BLaER1 treated with 17β-estradiol and CSF1 and Interleukin-3, amounts not matched to agents 10 nM and 100 nM (cell line): ENCODE results near the gene GALNT18.

Experiments
- H3K27ac ChIP-seq, 11 experiments: shearing (Covaris generic); formaldehyde crosslinking; 2 replicates each; pipeline ENCODE4 v1.8.1; 2022
- H3K27me3 ChIP-seq, 11 experiments: shearing (Covaris generic); formaldehyde crosslinking; 2 replicates each; pipeline ENCODE4 v1.8.1; 2022
- H3K36me3 ChIP-seq, 11 experiments: shearing (Covaris generic); formaldehyde crosslinking; 2 replicates each; pipeline ENCODE4 v1.8.1; 2022
- H3K4me1 ChIP-seq, 10 experiments: shearing (Covaris generic); formaldehyde crosslinking; 2 replicates each; pipeline ENCODE4 v1.8.1; 2022
- H3K4me2 ChIP-seq, 11 experiments: shearing (Covaris generic); formaldehyde crosslinking; 2 replicates each; pipeline ENCODE4 v1.8.1; 2022
- H3K4me3 ChIP-seq, 10 experiments: shearing (Covaris generic); formaldehyde crosslinking; 2 replicates each; pipeline ENCODE4 v1.8.1; 2022
- H3K9ac ChIP-seq, 11 experiments: shearing (Covaris generic); formaldehyde crosslinking; 2 replicates each; pipeline ENCODE4 v1.8.1; 2022
- H3K9me3 ChIP-seq, 11 experiments: shearing (Covaris generic); formaldehyde crosslinking; replicated peaks in 1 of 11; 2 replicates each; pipeline ENCODE4 v1.8.1; 2022
- H4K20me1 ChIP-seq, 11 experiments: shearing (Covaris generic); formaldehyde crosslinking; 2 replicates each; pipeline ENCODE4 v1.8.1; 2022
- Cebpa-rat ChIP-seq, 11 experiments: shearing (Covaris generic); IDR thresholded peaks; 2 replicates each; pipeline ENCODE4 v1.8.1; 2022

The GALNT18 gene

DNA sequence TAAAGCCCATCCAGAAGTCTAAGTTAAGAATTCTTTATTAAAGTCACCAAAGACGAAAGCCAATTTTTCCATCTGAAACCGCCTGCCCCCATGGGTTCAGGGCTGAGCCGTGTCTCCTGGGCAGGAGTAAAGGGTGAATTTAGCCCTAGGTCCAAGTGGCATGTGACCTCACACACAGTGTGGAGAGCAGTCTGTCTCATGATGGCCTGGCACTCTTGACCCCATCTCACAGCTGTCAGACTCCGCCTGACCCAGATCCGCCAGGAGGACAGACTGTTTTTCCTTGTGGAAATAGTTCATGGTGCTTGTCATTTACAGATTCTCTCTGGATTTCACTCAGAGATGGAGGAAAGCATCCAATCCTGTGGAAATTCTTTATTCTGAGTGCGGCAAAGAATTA is 109.7 kb downstream of the GALNT18 start:
- Histone ChIP-seq H3K36me3 (no peaks in the 10 kb centered on the region), H3K27me3 (no peaks in the 10 kb centered on the region), H3K4me2 (no peak overlapping the region), H3K9ac (no peak overlapping the region), H3K4me1 (no peaks in the 10 kb centered on the region), H3K4me3 (no peak overlapping the region), H3K27ac (no peak overlapping the region), H3K9me3 (no peaks in the 10 kb centered on the region), H4K20me1 (no peaks in the 10 kb centered on the region)
- no peak for TF ChIP-seq Cebpa-rat (IDR thresholded peaks at IDR 0.05)

DNA sequence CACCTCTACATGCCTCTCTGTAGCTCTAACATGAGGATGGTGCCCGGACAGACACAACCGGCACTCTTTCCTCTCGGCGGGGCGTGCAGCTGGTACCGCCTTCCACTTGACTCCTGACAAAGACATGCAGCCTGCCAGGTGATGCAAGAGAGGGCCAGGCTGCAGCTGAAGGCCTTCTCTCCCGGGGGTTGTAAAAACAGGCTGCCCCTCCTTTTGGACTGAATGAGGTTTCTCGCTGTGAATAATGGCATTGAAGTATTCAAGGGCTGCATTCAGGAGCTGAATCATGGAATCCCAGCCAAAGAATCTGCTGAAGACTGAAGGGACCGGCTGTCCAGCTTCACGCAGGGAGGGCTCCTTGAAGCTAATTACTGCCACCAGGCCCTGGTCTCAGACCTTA is 110.9 kb downstream of the GALNT18 start:
- Histone ChIP-seq H3K9ac (no peak overlapping the region), H3K4me3 (no peak overlapping the region), H4K20me1 (no peaks in the 10 kb centered on the region), H3K27me3 (no peaks in the 10 kb centered on the region), H3K4me1 (no peaks in the 10 kb centered on the region), H3K4me2 (no peak overlapping the region), H3K27ac (no peak overlapping the region), H3K9me3 (no peaks in the 10 kb centered on the region), H3K36me3 (no peaks in the 10 kb centered on the region)
- no peak for TF ChIP-seq Cebpa-rat (IDR thresholded peaks at IDR 0.05)

DNA sequence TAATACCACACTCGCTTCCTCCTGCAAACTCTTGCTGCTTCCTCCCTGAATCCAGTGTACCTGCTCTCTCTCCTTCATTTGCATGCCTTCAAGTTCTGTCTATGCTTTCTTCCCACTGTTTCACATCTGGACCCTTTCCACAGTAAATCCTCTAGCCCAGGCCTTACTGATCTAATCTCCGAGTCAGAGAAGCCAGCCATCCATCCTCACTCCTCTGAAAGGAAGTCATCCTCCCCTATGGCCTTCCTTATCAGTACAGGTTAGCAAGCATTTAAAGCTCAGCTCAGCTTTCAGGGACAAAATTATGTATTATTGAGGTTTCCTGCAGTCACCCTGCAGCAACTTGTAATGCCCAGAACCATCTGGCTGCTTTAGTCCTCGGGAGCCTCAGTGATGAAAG is 116.1 kb downstream of the GALNT18 start:
- Histone ChIP-seq H3K4me1 (no peaks in the 10 kb centered on the region), H3K27me3 (no peaks in the 10 kb centered on the region), H3K36me3 (no peaks in the 10 kb centered on the region), H3K4me3 (no peak overlapping the region), H3K4me2 (no peak overlapping the region), H3K27ac (no peak overlapping the region), H3K9ac (no peak overlapping the region), H3K9me3 (no peaks in the 10 kb centered on the region), H4K20me1 (no peaks in the 10 kb centered on the region; a peak in 1 of 22 replicates)
- TF ChIP-seq Cebpa-rat (IDR thresholded peaks at IDR 0.05), result no peak

DNA sequence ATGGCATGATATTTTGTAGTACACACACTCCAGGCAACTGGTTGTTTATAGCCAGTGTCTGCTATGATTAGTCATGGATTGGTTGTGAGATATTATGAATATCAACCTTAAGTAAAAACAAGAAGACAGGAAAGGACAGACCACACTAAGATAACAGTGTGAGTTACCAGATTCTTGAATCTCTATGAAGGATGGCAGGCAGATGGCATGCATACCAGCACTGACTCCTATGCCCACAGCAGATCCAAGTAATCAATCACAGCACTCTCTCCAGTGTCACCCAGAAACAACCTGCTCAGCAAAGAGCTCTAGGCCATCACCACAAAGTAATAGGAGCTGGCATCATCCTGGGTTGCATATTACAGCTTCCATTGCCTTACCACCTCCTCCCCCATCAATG is 116.6 kb downstream of the GALNT18 start:
- no peak for TF ChIP-seq Cebpa-rat (IDR thresholded peaks at IDR 0.05)
- H3K9me3 ChIP-seq, result no peaks in the 10 kb centered on the region
- H3K27ac ChIP-seq, result no peak overlapping the region
- H3K4me2 ChIP-seq, result no peak overlapping the region
- no peak overlapping the region for H3K9ac ChIP-seq
- no peaks in the 10 kb centered on the region for H3K27me3 ChIP-seq
- H3K36me3 ChIP-seq, result no peaks in the 10 kb centered on the region
- H3K4me3 ChIP-seq, result no peak overlapping the region
- no peaks in the 10 kb centered on the region; a peak in 1 of 22 replicates for H4K20me1 ChIP-seq
- H3K4me1 ChIP-seq, result no peaks in the 10 kb centered on the region

DNA sequence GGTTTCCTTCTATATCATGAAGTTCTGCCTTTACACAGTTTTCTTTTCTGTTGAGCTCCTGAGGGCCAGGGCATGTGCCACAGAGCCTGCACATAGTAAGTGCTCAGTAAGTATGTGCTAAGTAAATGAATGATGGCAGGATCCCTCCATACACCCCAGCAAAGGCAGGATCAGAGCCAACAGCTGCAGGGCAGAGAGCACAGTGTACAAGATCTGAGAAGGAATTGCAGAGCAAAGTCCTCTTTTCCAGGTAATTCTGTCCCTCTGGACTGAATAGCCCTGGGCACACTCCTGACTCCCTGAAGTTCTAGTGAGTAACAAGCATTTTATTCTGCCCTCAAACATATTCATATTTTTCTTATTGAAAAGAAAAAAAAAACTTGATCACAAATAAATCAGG is 117.7 kb downstream of the GALNT18 start:
- H3K27ac ChIP-seq, result no peak overlapping the region
- H3K9me3 ChIP-seq, result no peaks in the 10 kb centered on the region
- H3K4me1 ChIP-seq, result no peaks in the 10 kb centered on the region
- H4K20me1 ChIP-seq, result no peaks in the 10 kb centered on the region; a peak in 1 of 22 replicates
- H3K36me3 ChIP-seq, result no peaks in the 10 kb centered on the region
- no peak overlapping the region for H3K9ac ChIP-seq
- no peak overlapping the region for H3K4me2 ChIP-seq
- no peaks in the 10 kb centered on the region for H3K27me3 ChIP-seq
- H3K4me3 ChIP-seq, result no peak overlapping the region
- TF ChIP-seq Cebpa-rat (IDR thresholded peaks at IDR 0.05), result no peak

DNA sequence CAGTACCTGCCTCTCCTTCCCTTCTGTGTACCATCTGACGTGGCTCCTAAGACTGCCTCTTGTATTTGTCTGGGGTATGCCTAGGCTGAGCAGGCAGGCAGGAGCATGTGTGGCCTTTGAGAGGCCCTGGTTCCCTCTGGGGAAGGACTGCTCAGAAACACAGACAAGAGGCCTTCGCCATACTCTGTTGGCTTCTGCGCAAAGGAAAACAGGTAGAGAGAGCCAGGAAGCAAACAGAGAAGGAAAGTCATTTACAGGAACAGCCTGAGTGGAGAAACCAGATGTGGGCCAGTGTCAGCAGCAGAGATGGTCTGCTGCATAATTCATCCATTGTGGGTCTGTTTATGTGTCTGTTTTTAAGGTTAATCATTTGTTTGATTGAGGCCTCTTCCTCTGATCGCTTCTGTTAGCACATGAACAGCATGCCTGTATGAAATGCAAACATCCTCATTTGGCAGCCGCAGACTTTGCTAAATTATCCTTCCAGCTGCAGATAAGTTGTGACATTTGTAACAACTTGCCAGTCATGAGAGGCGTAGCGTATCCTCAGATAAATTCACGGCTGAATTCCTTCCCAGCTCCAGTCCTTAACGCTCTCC is 119.4 kb downstream of the GALNT18 start:
- no peak overlapping the region for H3K4me3 ChIP-seq
- H4K20me1 ChIP-seq, result no peaks in the 10 kb centered on the region; a peak in 2 of 22 replicates
- H3K4me1 ChIP-seq, result no peaks in the 10 kb centered on the region

DNA sequence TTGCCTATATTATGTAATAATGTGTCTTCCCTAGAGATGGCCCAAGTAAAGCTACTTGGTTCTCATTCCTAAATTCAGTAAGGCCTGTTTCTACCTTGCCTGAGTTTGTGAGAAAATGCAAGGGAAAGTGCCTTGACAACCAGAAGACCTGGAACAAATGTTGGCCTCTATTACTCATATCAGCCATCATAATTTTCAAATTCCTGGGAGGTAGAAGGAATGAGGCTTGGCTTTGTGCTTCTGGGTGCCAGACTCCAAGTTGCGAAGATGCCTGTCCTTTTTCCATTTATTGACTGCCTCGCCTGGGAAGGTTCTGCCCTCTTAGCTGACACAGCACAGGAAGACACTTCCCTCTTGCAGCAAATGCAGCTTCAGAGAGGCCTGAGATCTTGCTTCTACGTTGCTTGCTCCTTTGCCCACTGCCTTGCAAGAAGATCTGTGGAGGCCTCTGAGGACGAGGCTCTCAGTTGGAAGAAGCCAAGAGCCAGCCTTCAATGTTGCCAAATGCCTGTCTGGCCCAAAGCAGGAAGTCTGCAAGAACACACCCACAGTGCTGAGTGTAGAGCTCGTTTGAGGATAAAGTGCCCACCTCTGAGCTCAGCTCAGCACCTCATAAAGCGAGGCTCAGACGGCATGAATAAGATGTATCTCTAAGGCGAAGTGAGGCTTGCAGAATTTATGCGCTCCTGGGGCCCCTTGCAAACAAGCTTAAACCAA is 120.1 kb downstream of the GALNT18 start:
- Histone ChIP-seq H3K4me3 (no peak overlapping the region), H3K27me3 (no peaks in the 10 kb centered on the region), H3K4me1 (no peaks in the 10 kb centered on the region), H3K9ac (no peak overlapping the region), H3K4me2 (no peak overlapping the region), H3K36me3 (no peaks in the 10 kb centered on the region), H3K27ac (no peak overlapping the region), H3K9me3 (no peaks in the 10 kb centered on the region), H4K20me1 (no peaks in the 10 kb centered on the region; a peak in 2 of 22 replicates)
- no peak for TF ChIP-seq Cebpa-rat (IDR thresholded peaks at IDR 0.05)

More for the DNA sequence above, 119.4 kb downstream of the GALNT18 start:
- no peak for TF ChIP-seq Cebpa-rat (IDR thresholded peaks at IDR 0.05)
- Histone ChIP-seq H3K27me3 (no peaks in the 10 kb centered on the region), H3K9ac (no peak overlapping the region), H3K27ac (no peak overlapping the region), H3K4me2 (no peak overlapping the region), H3K9me3 (no peaks in the 10 kb centered on the region), H3K36me3 (no peaks in the 10 kb centered on the region)

DNA sequence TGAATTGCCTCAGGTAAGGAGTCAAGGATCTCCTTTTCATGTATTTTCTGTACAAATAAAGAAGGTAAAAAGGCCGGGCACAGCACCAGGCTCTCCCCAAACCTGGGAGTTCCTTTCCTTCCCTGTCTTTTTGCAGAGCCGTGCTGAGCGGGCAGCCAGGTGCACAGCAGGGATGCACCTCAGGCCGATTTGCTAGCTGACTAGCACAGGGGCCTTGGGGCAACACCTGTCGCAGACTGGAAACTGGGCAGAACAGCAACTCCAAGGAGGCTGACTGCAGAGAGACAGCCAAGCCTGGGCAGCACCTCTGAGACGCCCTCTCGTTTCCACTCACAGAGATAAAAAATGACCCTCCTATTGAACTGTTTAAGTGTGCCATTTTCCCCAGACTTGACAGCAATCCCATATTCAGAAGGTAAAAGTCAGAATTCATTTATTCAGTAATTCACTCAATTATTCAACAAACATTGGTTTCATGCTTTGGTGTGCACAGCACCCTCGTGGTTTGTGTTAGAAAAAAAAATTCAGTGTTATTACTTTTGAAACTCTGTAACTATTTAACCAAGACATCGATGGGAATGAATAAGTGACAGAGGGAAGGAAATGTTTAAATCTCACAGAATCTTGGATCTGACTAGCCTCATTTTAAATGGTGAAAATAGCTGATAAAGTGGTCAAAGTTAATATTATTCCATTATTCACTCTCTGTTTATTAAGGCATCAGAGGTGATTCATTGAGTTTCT is 120.9 kb downstream of the GALNT18 start:
- H3K4me3 ChIP-seq, result no peak overlapping the region
- no peak overlapping the region for H3K4me2 ChIP-seq
- no peak overlapping the region for H3K27ac ChIP-seq
- no peaks in the 10 kb centered on the region for H3K9me3 ChIP-seq
- no peak overlapping the region for H3K9ac ChIP-seq
- H3K4me1 ChIP-seq, result no peaks in the 10 kb centered on the region
- no peaks in the 10 kb centered on the region; a peak in 2 of 22 replicates for H4K20me1 ChIP-seq
- no peaks in the 10 kb centered on the region for H3K36me3 ChIP-seq
- TF ChIP-seq Cebpa-rat (IDR thresholded peaks at IDR 0.05), result no peak
- H3K27me3 ChIP-seq, result no peaks in the 10 kb centered on the region

DNA sequence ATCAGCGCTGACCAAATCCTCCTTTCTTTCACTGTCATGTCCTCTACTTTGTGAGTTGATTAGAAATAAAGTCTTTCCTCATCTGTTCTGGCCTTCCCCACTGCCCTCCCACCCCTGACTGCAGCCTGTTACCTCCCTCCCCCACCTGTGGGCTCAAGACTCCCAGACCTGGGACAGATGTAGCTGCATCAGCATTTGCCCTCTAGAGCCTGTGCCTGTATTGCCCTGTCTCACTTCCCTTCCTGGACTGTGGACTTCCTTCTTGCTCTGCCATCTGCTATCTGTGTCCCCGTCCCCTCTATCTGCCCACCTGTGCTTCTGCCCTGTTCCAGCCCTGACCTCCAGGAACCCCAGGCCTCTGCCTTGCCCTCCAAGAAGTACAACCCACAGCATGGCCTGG is 122.5 kb downstream of the GALNT18 start:
- H3K27me3 ChIP-seq, result no peaks in the 10 kb centered on the region
- H3K27ac ChIP-seq, result no peak overlapping the region
- H3K9me3 ChIP-seq, result no peaks in the 10 kb centered on the region
- H3K36me3 ChIP-seq, result no peaks in the 10 kb centered on the region
- TF ChIP-seq Cebpa-rat (IDR thresholded peaks at IDR 0.05), result no peak
- H3K9ac ChIP-seq, result no peak overlapping the region
- no peaks in the 10 kb centered on the region; a peak in 2 of 22 replicates for H4K20me1 ChIP-seq
- H3K4me3 ChIP-seq, result no peak overlapping the region
- H3K4me1 ChIP-seq, result no peaks in the 10 kb centered on the region
- H3K4me2 ChIP-seq, result no peak overlapping the region
